PC-3 (cell line): Measurements from ENCODE around the gene WDR88.

Experiments used
- EZH2 ChIP-seq: fragments of 300-600 bp; sonication (generic); IDR thresholded peaks from one replicate; pipeline ENCODE4 v1.6.1; 2017; ENCODE audit warnings: antibody characterized with exemption, mild to moderate bottlenecking, low read length; ENCODE audit not compliant: unreplicated experiment
- EZH2phosphoT487 ChIP-seq: fragments of 300-600 bp; sonication (generic); IDR thresholded peaks from 2 replicates; pipeline ENCODE4 v1.6.1; 2018; ENCODE audit warnings: mild to moderate bottlenecking, antibody characterized with exemption, low read length, borderline replicate concordance
- TF ChIP-seq, protein P1 (sequence below): fragments of 300-600 bp; sonication (generic); conservative IDR thresholded peaks from 2 replicates; pipeline ENCODE4 v1.5.1; 2017; ENCODE audit warnings: antibody characterized with exemption, low read depth, mild to moderate bottlenecking, low read length

GRCh38 chr19:33100894-33101644 lies 30.8 kb upstream of the WDR88 start:
- TF ChIP-seq, protein P1, sequence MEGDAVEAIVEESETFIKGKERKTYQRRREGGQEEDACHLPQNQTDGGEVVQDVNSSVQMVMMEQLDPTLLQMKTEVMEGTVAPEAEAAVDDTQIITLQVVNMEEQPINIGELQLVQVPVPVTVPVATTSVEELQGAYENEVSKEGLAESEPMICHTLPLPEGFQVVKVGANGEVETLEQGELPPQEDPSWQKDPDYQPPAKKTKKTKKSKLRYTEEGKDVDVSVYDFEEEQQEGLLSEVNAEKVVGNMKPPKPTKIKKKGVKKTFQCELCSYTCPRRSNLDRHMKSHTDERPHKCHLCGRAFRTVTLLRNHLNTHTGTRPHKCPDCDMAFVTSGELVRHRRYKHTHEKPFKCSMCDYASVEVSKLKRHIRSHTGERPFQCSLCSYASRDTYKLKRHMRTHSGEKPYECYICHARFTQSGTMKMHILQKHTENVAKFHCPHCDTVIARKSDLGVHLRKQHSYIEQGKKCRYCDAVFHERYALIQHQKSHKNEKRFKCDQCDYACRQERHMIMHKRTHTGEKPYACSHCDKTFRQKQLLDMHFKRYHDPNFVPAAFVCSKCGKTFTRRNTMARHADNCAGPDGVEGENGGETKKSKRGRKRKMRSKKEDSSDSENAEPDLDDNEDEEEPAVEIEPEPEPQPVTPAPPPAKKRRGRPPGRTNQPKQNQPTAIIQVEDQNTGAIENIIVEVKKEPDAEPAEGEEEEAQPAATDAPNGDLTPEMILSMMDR: no peak
- TF ChIP-seq EZH2phosphoT487 (no peak), EZH2 (no peak)
